SK-N-MC (cell line): ENCODE data around the gene SIX3.

Experiments
- EZH2 ChIP-seq: fragments of 200-600 bp; sonication (generic); IDR thresholded peaks from one replicate; pipeline ENCODE4 v1.6.1; 2017; ENCODE audit warnings: antibody characterized with exemption
- FOXP2 ChIP-seq: optimal IDR thresholded peaks from 2 replicates; pipeline ENCODE3; 2011; ENCODE audit warnings: mild to moderate bottlenecking, moderate library complexity; ENCODE audit not compliant: insufficient read depth; ENCODE audit errors: extremely low read length, control extremely low read depth

DNA sequence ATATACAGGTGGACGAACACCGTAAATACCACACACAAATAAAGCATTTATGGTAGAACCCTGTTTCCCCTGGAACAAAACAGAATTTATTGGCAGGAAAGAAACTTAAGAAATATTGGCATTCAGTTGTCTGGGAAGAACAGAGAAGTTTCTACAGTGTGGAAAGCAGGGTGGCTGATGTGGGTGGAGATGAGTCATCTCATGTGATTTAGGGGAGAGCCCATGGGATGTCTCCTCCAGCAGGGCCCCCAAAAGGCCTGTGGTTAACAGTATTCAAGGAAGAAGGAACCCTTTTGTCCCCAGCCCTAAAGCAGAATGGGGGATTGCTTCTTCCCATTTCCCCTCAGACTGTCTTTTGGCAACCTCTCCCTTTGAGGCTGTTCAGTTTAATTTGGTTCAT is 24.2 kb downstream of the SIX3 start:
- TF ChIP-seq EZH2: no peak
- no peak for TF ChIP-seq FOXP2
